RWPE1 (cell line): Measurements from ENCODE around the gene HOXC11.

Source experiments
- CTCF ChIA-PET: fragments of 350-600 bp; sonication (Branson Sonifier 250); formaldehyde crosslinking; extraction: SDS; loops from one replicate; lab custom pipeline; 2021; lab: Yijun Ruan, JAX
- POLR2A ChIA-PET: fragments of 400-600 bp; formaldehyde crosslinking; extraction: SDS; loops from one replicate; lab custom pipeline; 2020; ENCODE audit warnings: antibody characterized with exemption; ENCODE audit not compliant: low non-redundant PET; lab: Yijun Ruan, JAX
- DNase-seq: peaks from one replicate; pipeline ENCODE4 v3.0.0; 2012; ENCODE audit warnings: low spot score
- H3K27ac ChIP-seq: fragments of 450-650 bp; 2 replicates; pipeline ENCODE4 v1.5.1; 2017
- CTCF ChIP-seq: fragments of 450-650 bp; conservative IDR thresholded peaks from 2 replicates; pipeline ENCODE4 v1.5.1; 2017; ENCODE audit warnings: low read depth, mild to moderate bottlenecking

HOXC11 gene

GRCh38 chr12:54019091-54019811 lies 46.3 kb downstream of the HOXC11 start:
- DNase-seq = no peak
- ChIA-PET CTCF (no interaction called here), POLR2A (no interaction called here)
- no peak overlapping the region for H3K27ac ChIP-seq
- no peak for TF ChIP-seq CTCF

GRCh38 chr12:54019924-54020590 lies 47.1 kb downstream of the HOXC11 start:
- ChIA-PET POLR2A (no interaction called here), CTCF (no interaction called here)
- TF ChIP-seq CTCF = no peak
- no peak for DNase-seq
- peak overlapping the region; percentile 16 for H3K27ac ChIP-seq

GRCh38 chr12:54020591-54021405 lies 47.9 kb downstream of the HOXC11 start:
- ChIA-PET CTCF (interaction anchor here (0.5 to 1.3 kb wide), 7 partner anchors 14 to 277 kb away, joined by 3 to 4 read pairs (median 3); no protein-coding TSS in a partner anchor), POLR2A (no interaction called here)
- TF ChIP-seq CTCF = no peak
- no peak for DNase-seq
- no peak overlapping the region for H3K27ac ChIP-seq

GRCh38 chr12:54021432-54022013 lies 48.6 kb downstream of the HOXC11 start:
- no peak overlapping the region for H3K27ac ChIP-seq
- ChIA-PET POLR2A (no interaction called here), CTCF (interaction anchor here (0.6 to 2.1 kb wide), 11 partner anchors 11 to 278 kb away, joined by 3 to 10 read pairs (median 3); partner anchors contain the start of genes HOXC11 and HOXC9)
- TF ChIP-seq CTCF = peak; percentile 32
- DNase-seq = no peak

DNA sequence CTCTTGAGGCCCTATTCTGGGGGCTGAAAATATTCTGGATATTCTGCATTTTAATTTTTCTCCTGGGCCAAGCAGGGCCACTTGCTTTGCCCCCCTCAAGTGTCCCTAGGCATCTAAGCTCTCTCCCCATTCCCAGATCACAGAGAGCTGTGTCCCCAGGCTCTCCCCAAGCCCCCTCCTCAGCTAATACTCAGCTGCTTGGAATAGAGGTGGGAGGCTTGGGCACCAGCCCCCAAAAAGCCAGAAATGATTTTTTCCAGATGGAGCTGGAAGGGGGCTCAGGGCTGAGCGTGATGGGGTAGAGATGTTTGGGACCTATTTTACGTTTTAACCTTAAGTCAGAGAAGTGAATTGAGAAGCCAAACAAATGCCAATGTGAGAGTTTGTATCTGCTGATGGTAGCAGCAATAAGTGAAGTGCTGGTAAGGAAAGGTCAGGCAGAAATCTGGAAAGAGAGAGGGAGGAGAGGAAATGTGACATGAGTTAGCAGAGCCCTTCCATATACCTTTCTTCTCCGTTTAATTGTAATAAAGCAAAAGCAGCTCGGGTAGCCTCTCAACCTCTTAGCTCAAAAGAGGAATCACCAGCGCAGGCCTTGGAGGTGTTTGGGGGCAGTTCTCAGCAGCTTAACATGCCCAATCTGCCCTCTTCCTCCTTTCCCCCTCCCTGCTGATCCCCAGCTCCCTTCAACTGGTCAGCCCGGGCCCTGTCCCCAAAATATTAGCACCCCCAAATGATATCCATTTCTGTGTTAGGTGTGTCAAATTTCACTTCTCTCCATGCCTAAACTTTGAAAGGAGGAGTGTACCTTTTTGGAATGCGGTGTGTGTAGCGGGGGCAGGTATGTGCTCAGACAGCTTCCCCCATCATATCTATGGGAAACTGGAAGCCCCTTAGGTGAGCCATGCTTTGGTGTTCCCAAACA lies 50.3 kb downstream of the HOXC11 start:
- ChIA-PET CTCF (interaction anchor here (0.6 to 2.1 kb wide), 3 partner anchors 9 to 193 kb away, joined by 4 to 10 read pairs (median 6); no protein-coding TSS in a partner anchor), POLR2A (no interaction called here)
- TF ChIP-seq CTCF = no peak
- H3K27ac ChIP-seq = no peak overlapping the region
- no peak for DNase-seq
